GM12874 (cell line): ENCODE data around the gene LNX1.

Experiments used
- CTCF ChIP-seq: IDR thresholded peaks from 2 replicates; pipeline ENCODE4 v1.5.1; 2011; ENCODE audit warnings: low read depth, mild to moderate bottlenecking, control low read depth, low read length, moderate library complexity; ENCODE audit not compliant: insufficient read depth

LNX1 gene

GRCh38 chr4:53626491-53626890 lies 35.2 kb upstream of the LNX1 start:
- no peak for TF ChIP-seq CTCF

GRCh38 chr4:53625888-53626287 lies 34.6 kb upstream of the LNX1 start:
- TF ChIP-seq CTCF = no peak

- no peak for TF ChIP-seq CTCF
Observed at GRCh38 chr4:53622739-53623151, 31.5 kb upstream of the LNX1 start.

- no peak for TF ChIP-seq CTCF
Observed at GRCh38 chr4:53620956-53621355, 29.7 kb upstream of the LNX1 start.

- no peak for TF ChIP-seq CTCF
Observed at GRCh38 chr4:53619431-53619830, 28.1 kb upstream of the LNX1 start.

GRCh38 chr4:53618321-53618720 lies 27.0 kb upstream of the LNX1 start:
- TF ChIP-seq CTCF = no peak

- no peak for TF ChIP-seq CTCF
Observed at GRCh38 chr4:53617101-53617680, 25.9 kb upstream of the LNX1 start.
